HG03045 (cell line): ENCODE data around the gene NPTX1.

ENCODE experiments used
- ATAC-seq: cut with Tn5 transposase; IDR thresholded peaks from one replicate; pipeline ENCODE4 v1.9.1; 2021; ENCODE audit warnings: mild to moderate bottlenecking, moderate library complexity; ENCODE audit not compliant: unreplicated experiment

Gene NPTX1

GRCh38 chr17:80445007-80445725 lies 31.2 kb downstream of the NPTX1 start:
- no peak for ATAC-seq

- ATAC-seq = no peak
Measured at GRCh38 chr17:80444644-80444979, 31.8 kb downstream of the NPTX1 start.

GRCh38 chr17:80443916-80444643 lies 32.3 kb downstream of the NPTX1 start:
- ATAC-seq = no peak

DNA sequence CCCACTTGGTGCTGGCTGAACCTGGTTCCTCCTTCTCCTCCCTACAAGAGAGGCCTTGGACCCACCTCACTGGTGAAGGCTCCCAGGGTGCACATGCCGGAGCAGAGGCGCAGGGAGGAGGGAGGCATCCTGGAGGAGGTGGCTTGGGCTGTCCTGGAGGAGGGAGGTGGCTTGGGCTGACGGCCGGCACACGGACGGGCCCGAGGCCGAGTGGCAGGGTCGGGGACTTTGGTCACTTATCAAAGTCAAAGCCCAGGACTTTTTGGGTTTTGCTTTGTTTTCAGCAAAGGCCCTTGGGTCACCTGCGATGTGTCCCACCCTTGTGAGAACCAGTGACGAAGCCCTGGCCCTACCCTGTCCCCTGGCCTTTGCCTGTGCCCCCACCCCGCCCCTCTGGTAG lies 32.9 kb downstream of the NPTX1 start:
- ATAC-seq = no peak

DNA sequence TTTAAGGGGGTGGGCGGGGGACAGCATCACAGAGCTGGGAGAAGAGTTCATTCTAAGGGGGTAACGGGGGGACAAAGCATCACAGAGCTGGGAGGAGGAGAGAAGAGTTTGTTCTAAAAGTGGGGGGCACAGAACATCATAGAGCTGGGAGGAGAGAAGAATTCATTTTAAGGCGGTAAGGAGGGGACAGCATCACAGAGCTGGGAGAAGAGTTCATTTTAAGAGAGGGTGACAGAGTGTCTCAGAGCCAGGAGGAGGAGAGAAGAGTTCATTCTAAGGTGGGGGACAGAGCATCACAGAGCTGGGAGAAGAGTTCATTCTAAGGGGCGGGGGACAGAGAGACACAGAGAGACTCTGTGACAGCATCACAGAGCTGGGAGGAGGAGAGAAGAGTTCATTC lies 33.6 kb downstream of the NPTX1 start:
- no peak for ATAC-seq

DNA sequence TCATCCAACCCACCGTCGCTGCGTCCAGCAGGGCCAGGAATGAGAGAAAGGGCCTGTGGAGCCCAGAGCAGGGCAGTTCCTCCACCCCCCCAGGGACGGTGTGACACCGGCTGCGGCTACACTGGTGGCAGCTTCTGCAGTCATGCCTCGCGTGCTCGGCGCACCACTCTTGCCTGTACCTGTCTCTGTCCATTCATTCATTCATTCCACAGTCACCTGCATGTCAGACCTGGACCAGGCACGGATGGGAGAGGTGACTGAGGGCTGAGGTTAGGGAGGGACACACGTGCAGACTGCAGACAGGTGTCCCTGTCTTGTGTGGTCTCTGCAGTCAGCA lies 34.1 kb downstream of the NPTX1 start:
- ATAC-seq = no peak

DNA sequence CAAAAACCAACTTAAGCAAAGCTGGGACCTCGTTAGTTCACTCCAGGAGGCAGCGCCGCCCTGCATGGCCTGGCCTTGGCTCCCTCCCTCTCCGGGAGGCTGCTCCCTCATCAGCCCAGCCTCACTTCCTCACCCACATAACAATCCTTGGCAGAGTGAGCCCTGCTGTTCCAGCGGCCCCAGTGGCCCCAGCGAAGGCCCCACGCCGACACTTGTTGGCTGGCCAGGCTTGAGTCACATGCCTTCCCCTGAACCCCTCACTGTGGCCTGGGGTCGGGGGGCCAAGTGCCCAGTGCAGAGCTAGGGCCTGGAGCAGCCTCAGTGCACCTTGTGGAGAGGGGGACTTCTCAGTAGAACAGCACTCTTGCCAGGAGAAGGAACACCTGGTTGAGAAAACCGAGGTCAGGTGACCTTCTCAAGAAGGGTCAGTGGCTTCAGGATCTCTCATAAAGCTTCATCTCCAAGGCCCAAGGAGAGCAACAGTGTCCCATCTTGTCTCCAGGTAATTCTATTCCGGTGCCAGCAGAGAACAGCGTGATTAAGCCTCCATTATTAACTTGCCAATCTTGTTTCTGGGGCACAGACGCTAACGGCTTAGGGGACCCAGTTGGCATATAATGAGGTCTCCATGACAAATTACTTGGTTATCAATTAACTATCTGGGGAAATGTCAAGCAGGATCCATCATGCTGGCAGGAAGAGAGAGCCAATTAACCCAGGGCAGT lies 34.6 kb downstream of the NPTX1 start:
- no peak for ATAC-seq

GRCh38 chr17:80441133-80441578 lies 35.3 kb downstream of the NPTX1 start:
- no peak for ATAC-seq

- no peak for ATAC-seq
Measured at GRCh38 chr17:80439499-80439898, 36.9 kb downstream of the NPTX1 start.

DNA sequence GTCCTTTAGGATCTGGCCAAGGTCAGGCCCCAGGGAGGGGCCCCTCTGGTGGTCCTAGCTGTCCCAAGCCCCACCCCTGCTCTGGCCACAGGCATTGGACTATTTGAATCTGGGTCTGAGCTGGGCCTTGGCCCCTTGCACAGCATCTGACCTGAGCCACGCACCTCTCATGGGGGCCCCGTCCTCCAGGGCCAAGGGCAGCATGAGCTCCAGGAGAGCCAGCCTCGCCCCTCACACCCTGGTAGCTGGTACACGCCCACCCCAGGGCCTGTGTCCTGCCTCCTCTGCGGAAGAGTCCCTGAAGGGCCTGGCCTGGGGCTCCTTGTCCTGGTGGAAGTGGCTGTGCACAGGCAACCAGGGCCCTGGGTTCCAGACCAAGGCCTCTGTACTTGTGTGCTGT lies 37.6 kb downstream of the NPTX1 start:
- ATAC-seq = no peak

DNA sequence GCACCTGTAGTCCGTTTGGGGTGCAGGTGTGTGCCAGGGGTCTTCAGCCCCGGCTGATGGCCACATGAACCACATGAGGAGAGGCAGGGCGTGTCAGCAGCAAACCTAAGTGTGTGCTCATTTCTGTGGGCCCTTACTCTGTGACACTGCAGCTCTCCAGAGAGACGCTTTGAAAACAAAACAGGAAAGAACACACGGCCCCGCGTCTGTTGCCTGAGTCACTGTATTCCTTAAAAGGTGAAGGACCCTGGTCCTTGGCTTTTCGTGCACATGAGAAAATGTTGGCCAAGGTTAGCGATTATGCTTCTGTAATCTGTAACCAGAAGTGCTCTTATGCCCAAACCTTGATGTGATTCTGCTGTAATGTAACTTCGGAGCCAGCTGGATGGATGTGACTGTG lies 38.9 kb downstream of the NPTX1 start:
- ATAC-seq = no peak

DNA sequence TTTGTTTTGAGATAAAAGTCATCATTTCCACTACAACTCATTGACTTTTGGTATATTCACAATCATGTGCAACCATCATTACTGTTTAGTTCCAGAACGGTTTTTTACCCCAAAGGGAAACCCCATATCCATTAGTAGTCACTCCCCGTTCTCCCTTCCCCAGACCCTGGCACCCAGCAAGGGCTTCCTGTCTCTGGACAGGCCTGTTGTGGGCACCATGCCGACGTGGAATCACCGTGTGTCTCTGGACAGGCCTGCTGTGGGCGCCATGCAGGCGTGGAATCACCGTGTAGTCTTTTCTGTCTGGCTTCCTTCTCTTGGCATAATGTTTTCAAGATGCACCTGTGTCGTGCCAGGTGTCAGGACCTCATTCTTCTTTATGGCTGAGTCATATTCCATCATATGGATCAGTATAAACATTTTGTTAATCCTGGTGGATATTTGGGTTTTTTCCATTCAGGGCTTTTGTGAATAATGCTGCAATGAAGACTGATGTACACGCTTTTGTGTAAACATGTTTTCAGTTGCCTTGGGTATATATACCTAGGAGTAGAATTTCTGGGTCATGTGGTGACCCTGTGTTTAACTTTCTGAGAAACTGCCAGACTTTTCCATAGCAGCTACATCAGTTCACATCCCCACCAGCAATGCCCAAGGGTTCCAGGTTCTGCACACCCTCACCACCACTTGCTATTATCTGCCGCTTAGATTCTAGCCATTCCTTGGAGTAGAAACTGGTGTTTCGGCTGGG lies 42.3 kb downstream of the NPTX1 start:
- no peak for ATAC-seq

DNA sequence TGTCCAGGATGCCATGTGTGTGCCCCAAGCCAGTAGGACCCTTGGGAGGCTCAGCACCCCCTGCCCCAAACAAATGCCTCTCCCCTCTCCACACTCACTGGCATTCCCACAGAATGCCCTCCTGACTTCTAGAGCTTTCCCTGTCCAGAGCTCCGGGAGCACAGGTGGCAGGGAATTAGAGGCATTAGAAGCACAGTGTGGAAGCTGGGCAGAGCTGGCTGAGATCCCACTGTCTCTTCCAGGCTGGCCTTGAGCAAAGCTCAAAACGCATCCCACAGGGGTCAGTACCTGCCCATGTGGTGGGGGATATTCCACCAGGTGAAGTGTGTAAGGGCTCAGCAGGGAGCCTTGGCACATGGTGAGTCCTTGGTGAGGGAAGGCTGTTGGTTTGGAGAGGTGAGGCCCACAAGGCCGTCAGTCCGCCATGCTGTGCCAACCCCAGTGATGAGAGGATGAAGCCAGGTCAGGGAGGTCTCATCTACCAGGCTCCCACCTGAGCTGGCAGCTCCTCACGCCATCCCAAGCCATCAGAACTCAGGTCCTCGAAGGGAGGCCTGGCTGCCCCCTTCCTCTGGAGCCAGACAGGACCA lies 43.4 kb downstream of the NPTX1 start:
- ATAC-seq = no peak

GRCh38 chr17:80432350-80432955 lies 44.0 kb downstream of the NPTX1 start:
- no peak for ATAC-seq

DNA sequence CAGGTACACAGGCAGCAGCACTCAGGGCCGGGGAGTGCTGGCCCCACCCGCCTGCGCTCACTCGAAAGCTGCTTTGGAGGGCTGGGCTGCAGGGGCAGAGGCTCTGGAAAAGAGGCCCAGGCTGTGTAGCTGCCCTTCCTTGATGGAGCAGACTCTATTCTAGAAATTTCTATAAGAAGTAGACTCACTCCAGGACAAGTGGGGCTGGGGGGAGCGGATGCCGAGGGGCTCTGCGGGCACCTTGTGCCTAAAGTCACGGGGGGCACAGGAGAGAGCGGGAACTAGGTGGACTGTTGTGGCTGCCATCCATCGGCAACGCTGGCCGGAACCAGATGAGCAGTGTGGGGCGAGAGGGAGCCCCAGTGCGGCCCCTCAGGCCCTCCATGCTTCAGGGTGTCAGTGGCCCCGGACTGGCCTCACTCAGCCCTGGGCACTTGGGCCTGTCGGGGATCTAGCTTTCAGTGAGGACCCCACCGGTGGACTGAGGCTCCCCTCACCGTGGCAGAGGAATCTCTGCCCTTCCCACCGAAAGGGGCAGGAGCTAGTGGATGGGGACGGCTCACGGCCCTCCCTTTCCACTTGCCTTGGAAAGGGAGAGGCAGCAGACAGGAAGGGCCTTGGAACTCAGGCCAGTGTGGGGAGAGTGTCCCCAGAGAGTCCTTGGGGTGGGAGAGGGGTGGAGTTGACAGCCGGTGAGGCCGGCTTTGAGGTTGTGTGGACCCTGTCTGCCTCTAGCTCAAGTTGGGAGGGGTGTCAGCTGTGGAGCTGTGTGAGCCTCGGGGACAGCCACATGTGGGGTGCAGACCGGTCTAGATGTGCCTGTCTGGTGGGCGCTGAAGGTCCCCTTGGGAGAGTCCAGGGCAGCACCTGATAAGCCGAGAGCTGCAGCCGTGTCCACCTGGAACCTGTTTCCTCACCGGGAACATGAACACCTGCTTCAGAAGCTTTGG lies 44.9 kb downstream of the NPTX1 start:
- ATAC-seq = no peak

- no peak for ATAC-seq
Measured at GRCh38 chr17:80430446-80431245, 45.8 kb downstream of the NPTX1 start.

DNA sequence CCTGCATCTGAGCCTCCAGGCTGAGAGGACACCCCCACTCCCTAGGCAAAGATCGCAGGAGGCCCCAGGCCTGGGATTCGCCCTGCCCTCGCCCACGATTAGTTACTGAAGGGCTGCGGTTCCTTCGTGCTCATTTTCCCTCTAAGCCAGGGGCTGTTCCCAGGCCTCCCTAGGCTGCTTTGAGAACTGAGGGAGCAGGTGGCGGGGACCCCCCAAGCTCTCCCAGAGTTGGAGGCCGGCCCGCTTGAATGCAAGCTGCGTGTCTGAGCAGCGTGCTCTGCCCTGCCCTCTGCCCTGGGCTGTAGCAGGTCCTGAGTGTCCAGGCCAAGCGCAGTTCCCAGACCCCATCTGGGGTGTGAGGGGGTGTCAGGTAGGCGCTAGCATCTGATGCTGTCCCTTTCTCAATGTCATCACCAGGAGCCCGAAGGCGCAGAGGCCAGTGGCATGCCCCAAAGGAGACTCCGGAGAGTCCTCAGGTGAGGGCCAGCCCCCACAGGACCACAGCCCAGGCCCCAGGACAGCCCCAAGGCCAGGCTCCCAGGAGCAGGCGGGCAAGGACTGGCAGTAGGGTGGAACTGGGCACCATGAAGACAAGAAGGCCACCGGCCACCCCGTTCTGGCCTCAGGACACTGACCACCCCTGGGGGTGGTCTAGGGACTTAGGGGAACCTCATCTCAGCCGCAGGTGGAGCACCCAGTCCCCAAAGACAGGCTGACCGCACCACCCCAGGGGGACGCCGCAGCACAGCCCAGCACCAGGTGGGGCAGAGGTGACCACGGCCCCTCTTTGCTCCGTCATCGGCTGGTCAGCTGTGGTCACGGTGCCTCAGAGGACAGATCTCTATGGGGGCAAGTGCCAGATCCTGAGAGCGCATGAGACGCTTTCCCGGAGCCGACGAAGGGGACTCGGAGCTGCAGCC lies 46.8 kb downstream of the NPTX1 start:
- ATAC-seq = no peak

GRCh38 chr17:80428796-80429195 lies 47.6 kb downstream of the NPTX1 start:
- no peak for ATAC-seq
